GM10847 (cell line): Measurements from ENCODE around the gene MICAL3.

Experiments used
- POLR2A ChIP-seq: IDR thresholded peaks from 2 replicates; pipeline ENCODE4 v1.6.1; 2011; ENCODE audit not compliant: insufficient read length; ENCODE audit errors: extremely low read depth

The MICAL3 gene, protein sequence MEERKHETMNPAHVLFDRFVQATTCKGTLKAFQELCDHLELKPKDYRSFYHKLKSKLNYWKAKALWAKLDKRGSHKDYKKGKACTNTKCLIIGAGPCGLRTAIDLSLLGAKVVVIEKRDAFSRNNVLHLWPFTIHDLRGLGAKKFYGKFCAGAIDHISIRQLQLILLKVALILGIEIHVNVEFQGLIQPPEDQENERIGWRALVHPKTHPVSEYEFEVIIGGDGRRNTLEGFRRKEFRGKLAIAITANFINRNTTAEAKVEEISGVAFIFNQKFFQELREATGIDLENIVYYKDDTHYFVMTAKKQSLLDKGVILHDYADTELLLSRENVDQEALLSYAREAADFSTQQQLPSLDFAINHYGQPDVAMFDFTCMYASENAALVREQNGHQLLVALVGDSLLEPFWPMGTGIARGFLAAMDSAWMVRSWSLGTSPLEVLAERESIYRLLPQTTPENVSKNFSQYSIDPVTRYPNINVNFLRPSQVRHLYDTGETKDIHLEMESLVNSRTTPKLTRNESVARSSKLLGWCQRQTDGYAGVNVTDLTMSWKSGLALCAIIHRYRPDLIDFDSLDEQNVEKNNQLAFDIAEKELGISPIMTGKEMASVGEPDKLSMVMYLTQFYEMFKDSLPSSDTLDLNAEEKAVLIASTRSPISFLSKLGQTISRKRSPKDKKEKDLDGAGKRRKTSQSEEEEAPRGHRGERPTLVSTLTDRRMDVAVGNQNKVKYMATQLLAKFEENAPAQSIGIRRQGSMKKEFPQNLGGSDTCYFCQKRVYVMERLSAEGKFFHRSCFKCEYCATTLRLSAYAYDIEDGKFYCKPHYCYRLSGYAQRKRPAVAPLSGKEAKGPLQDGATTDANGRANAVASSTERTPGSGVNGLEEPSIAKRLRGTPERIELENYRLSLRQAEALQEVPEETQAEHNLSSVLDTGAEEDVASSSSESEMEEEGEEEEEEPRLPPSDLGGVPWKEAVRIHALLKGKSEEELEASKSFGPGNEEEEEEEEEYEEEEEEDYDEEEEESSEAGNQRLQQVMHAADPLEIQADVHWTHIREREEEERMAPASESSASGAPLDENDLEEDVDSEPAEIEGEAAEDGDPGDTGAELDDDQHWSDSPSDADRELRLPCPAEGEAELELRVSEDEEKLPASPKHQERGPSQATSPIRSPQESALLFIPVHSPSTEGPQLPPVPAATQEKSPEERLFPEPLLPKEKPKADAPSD (N-terminal part only)

DNA sequence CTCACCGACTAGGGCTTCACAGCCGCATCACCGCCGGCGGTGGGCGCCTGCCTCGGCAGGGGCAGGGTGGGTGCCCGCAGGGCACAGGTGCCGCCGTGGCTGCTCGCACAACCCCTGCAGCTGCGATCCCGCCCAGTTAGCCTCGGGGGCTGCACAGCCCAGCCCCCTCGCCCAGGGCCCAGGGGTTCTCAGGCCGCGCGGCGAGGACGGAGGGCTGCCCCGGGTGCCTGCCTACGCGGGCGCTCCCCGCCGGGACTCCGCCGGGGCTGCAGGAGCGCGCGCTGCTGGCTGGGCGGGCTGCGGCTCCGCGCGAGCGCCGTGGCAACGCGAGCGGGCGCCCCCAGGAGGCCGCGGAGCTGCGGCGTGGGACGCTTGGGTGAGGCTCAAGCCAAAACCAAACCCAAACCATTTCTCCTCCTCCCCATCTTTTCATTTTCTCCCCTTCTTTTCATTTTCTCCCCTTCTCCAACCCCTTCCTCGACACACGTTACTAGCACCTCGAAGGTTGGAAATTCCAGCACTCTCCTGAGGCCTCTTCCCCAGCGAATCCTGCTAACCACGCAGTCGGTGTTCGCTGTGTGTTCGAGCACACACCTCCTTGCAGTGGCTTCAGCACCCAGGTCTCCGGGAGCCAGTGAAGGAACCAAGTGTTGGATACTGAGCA is at the start of gene MICAL3:
TSS of gene MICAL3 (minus strand) at position 286 of the 664 bp plus-strand sequence. CDS start 117,749 bp downstream, outside the sequence.
- no peak for TF ChIP-seq POLR2A

- TF ChIP-seq POLR2A: no peak
These were observed 49.1 kb upstream of the MICAL3 start for GRCh38 chr22:18073467-18073866.

GRCh38 chr22:18071968-18072310 is 47.6 kb upstream of the MICAL3 start:
- TF ChIP-seq POLR2A: no peak

DNA sequence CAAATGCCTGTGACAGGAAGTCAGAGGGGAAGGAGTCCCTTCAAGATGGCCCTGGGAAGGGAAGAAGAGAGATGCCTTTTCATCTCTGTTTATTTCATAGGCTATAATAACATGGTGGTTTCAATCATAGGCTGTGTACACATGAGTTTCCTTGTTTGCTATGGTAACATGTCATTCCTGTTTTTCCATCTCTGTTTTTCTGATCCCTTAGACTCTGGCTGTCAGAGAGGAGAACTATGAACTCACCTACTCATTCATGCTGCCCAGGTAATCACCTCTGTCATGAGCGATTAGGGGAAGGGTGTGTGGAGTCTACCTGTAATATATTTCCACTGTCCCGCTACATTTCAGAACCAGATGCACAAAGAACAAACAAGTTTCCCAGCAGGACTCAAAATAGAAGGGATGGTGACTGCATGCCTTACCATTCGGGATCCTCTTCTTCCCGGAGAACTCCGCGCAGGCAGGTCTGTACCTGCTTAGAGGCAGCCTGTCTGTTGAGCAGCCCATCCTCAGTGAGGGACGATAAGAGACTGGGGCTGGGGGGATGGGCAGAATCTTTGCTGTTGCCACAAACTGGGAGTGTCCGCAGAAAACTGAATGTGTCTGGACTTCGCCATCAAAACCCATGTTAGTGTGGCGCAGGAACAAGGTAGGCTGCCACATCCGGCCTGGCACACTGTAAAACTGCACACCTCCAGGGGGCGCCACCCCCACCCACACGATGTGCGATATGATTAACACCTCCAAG is 46.4 kb upstream of the MICAL3 start:
- no peak for TF ChIP-seq POLR2A

GRCh38 chr22:18070041-18070440 is 45.7 kb upstream of the MICAL3 start:
- TF ChIP-seq POLR2A: no peak

DNA sequence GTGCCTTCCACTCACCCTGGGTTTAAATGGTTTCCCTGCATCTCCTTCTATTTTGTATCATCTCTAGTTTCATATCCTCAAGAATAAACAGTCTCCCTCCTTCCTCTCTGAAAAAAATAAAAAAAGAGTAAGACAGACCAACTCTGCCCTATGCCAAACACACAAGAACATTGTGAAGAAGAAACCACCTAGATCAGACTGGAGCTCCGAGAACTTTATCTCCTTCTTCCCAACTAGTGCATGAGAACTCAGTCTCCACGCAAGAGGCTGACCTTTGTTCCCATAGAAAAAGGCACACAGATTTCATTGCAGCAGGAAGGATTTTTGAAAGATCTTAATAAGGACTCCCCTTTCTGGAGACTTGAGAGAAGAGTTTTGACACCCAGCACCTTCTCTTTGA is 44.7 kb upstream of the MICAL3 start:
- no peak for TF ChIP-seq POLR2A

- TF ChIP-seq POLR2A: no peak
These were observed 44.1 kb upstream of the MICAL3 start for GRCh38 chr22:18068381-18068988.

DNA sequence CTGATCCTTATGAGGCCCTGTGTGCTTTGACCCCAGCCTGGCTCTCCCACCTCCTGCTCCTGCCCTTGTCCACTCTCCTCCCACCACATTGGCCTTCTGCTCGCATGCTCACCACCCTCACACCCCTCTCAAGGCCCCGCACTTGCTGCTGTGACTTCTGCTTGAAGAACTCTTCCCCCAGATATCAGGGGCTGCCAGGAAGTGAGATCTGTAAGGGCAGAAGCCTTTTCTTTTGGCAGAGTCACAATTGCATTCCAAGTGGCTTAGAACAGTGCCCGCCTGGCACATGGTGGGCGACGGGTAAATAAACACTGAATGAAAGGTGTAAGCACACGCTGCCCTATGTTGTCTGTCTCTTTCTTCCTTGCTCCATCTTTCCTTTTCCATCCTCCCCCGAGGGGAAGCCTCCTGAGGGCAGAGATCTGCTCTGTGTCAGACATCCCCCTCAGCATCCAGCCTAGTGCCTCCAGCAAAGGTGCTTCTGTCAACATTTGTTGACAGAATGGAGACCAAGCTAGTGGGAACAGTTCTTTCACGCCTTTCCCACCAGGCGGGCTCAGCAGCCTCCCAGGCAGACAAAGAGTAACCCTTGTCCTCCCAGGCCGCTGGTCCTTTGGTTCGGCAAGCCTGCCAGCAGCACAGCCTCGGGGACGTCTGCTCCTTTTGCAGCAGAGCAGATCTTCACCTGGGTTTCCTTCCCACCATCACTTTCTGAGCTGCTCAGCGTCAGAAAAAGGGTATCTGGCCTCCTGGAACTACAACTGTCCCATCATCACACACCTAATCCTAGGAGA is 43.4 kb upstream of the MICAL3 start:
- TF ChIP-seq POLR2A: no peak

DNA sequence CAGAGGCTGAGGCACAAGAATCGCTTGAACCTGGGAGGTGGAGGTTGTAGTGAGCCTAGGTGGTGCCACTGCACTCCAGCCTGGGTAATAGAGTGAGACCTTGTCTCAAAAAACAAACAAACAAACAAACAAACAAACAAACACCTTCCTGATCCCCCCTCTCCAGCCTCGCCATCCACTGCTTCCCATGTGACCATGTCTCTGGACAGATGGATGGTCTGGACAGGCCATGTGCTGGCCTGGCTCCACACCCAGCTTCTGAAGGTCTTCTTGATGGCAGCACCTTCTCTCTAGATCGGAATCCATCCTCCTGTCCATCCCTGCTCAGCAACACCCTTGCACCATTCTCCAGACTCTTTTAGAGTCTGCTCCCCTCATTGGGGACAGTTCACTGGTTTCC is 42.8 kb upstream of the MICAL3 start:
- TF ChIP-seq POLR2A: no peak

DNA sequence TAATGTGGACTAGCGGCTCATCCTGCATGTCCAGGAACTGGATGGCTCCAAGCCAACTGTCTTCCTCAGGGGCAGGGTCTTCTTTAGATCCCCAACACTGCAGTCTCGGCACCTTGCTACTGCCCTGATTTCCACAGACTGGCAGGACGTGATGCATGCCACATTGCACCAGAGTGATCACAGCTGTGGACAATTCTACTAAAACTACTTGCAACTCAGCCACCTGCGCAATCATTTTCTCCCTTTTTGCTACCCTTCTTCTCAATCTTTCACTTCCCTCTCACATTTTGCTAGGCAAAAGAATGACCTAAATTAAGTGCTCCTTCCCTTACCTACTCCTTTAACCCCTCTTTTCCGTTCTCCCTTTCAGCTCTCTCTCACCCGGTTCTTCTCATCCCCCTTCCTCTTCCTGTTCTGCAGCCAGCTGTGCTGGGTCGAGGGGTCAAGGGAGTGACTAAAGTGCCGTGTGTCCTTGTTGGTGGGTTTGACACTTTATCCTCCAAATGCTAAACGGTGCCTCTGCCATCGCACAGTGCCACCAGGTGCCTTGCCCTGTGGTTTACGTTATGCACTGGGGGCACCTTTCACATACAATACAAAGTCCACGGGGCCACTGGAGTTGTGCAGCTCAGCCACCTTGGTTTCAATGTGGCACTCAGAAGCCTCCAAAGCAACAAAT is 42.0 kb upstream of the MICAL3 start:
- TF ChIP-seq POLR2A: no peak

DNA sequence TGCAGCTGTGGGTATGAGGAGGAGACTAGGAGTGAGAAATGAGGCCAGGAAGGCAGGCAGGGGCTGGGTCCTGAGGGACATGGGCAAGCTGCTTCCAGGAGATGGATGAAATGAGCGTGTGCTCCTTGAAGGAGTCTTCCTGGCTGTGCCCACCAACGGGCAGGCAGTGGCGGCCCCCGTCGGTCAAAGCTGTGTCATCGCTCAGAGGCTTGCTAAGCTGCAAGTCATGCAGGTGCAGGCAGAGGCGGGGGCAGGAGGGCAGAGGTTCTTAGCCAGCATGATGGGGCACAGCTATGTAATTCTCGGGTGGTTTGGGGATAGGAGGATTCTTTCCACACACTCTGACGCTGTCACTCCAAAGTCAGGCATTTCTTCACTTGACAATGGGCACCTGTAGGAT is 40.9 kb upstream of the MICAL3 start:
- TF ChIP-seq POLR2A: no peak

DNA sequence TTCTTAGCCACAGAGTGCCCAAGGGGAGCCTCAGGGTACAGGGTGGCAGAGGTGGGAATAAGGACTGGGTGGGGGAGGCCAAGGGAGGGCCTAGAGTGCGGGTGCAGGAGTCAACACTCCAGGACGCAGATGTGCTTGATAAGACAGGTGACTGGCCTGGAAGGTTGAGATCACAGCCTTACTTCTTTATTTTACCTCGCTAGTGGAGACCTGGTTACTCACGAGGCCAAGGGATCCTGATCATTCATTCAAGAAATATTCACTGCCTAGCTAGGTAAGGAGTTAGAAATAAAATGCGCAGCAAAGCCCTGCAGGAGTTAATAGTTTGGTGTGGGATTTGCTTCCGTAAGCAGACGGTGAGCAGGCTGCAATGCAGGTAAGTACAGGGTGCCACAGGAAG is 40.3 kb upstream of the MICAL3 start:
- no peak for TF ChIP-seq POLR2A

- no peak for TF ChIP-seq POLR2A
These were observed 38.9 kb upstream of the MICAL3 start for GRCh38 chr22:18063306-18063705.
